ENCODE data around the gene CRYBA2. TPM values are rescaled to one million over a fixed set of nuclear protein-coding genes. Genes with fewer than 3 reads are reported as not detected.

The CRYBA2 gene
- polyA plus RNA-seq, 1 donor from 2014 or later, result not detected

GRCh38 chr2:219035942-219036341 is 42.7 kb upstream of the CRYBA2 start:
- Histone ChIP-seq H3K9me3 (ENCODE audit: low read length) (no peaks in the 10 kb centered on the region), H3K4me3 (ENCODE audit: low read length) (no peak overlapping the region), H3K9ac (ENCODE audit: low read length) (no peak overlapping the region), H2AFZ (ENCODE audit: low read depth, low read length) (no peak overlapping the region), H3K36me3 (ENCODE audit: insufficient read depth, low read length) (no peaks in the 10 kb centered on the region), H3K79me2 (replicated peaks; ENCODE audit: insufficient read depth, low read length) (no peaks in the 10 kb centered on the region), H4K20me1 (ENCODE audit: insufficient read depth) (no peaks in the 10 kb centered on the region), H3K27ac (ENCODE audit: low read length) (no peak overlapping the region), H3K9me2 (ENCODE audit: insufficient read depth, low read length) (no peaks in the 10 kb centered on the region), H3F3A (ENCODE audit: insufficient read depth, low read length, poor library complexity, severe bottlenecking) (no peaks in the 10 kb centered on the region), H3K4me2 (ENCODE audit: low read length) (no peak overlapping the region), H3K27me3 (ENCODE audit: insufficient read depth, low read depth, low read length) (no peaks in the 10 kb centered on the region)
- TF ChIP-seq REST (IDR thresholded peaks at IDR 0.05; ENCODE audit: borderline replicate concordance), result no peak
- no peak for TF ChIP-seq EP300 (conservative IDR thresholded peaks at IDR 0.05; ENCODE audit: poor library complexity, severe bottlenecking)
- TF ChIP-seq CTCF (IDR thresholded peaks at IDR 0.05; ENCODE audit: poor library complexity, severe bottlenecking), result no peak
- no peak for TF ChIP-seq TAF1 (IDR thresholded peaks at IDR 0.05; ENCODE audit: low read depth)
- no peak for TF ChIP-seq SMC3 (conservative IDR thresholded peaks at IDR 0.05; ENCODE audit: poor library complexity)
- no peak for TF ChIP-seq MXI1 (conservative IDR thresholded peaks at IDR 0.05; ENCODE audit: poor library complexity, severe bottlenecking)
- no peak for TF ChIP-seq EZH2 (IDR thresholded peaks at IDR 0.05; ENCODE audit: borderline replicate concordance, insufficient read depth, low read length, poor library complexity, severe bottlenecking)
- TF ChIP-seq POLR2AphosphoS5 (IDR thresholded peaks at IDR 0.05), result no peak

- Histone ChIP-seq H3K79me2 (replicated peaks; ENCODE audit: insufficient read depth, low read length) (no peaks in the 10 kb centered on the region), H3K27ac (ENCODE audit: low read length) (no peak overlapping the region), H3K27me3 (ENCODE audit: insufficient read depth, low read depth, low read length) (no peaks in the 10 kb centered on the region), H4K20me1 (ENCODE audit: insufficient read depth) (no peaks in the 10 kb centered on the region), H3K36me3 (ENCODE audit: insufficient read depth, low read length) (no peaks in the 10 kb centered on the region), H3K9me3 (ENCODE audit: low read length) (no peaks in the 10 kb centered on the region), H3K9ac (ENCODE audit: low read length) (no peak overlapping the region), H3F3A (ENCODE audit: insufficient read depth, low read length, poor library complexity, severe bottlenecking) (no peaks in the 10 kb centered on the region), H2AFZ (ENCODE audit: low read depth, low read length) (no peak overlapping the region), H3K4me2 (ENCODE audit: low read length) (no peak overlapping the region), H3K4me3 (ENCODE audit: low read length) (no peak overlapping the region), H3K9me2 (ENCODE audit: insufficient read depth, low read length) (no peaks in the 10 kb centered on the region)
- TF ChIP-seq POLR2AphosphoS5 (IDR thresholded peaks at IDR 0.05) (no peak), REST (IDR thresholded peaks at IDR 0.05; ENCODE audit: borderline replicate concordance) (no peak), CTCF (IDR thresholded peaks at IDR 0.05; ENCODE audit: poor library complexity, severe bottlenecking) (no peak), TAF1 (IDR thresholded peaks at IDR 0.05; ENCODE audit: low read depth) (no peak), SMC3 (conservative IDR thresholded peaks at IDR 0.05; ENCODE audit: poor library complexity) (no peak), EP300 (conservative IDR thresholded peaks at IDR 0.05; ENCODE audit: poor library complexity, severe bottlenecking) (no peak), MXI1 (conservative IDR thresholded peaks at IDR 0.05; ENCODE audit: poor library complexity, severe bottlenecking) (no peak), RAD21 (conservative IDR thresholded peaks at IDR 0.05) (no peak), EZH2 (IDR thresholded peaks at IDR 0.05; ENCODE audit: borderline replicate concordance, insufficient read depth, low read length, poor library complexity, severe bottlenecking) (no peak)
Observed at GRCh38 chr2:219034823-219035222, 41.6 kb upstream of the CRYBA2 start.

All from neural cell (in vitro differentiated cells).